Stimulated activated naive CD4-positive, alpha-beta T cell (primary cell): Measurements from ENCODE around the gene SLC2A3.
"Not testable (repeated sequence)": the region's sequence is repeated elsewhere in the genome, so short reads cannot be mapped to it uniquely, and the experiment has no call there.

Source experiments
- DNase-seq, 6 experiments: peaks; one replicate each; lab custom pipeline; 2025; lab: John Stamatoyannopoulos, UW

Gene SLC2A3

DNA sequence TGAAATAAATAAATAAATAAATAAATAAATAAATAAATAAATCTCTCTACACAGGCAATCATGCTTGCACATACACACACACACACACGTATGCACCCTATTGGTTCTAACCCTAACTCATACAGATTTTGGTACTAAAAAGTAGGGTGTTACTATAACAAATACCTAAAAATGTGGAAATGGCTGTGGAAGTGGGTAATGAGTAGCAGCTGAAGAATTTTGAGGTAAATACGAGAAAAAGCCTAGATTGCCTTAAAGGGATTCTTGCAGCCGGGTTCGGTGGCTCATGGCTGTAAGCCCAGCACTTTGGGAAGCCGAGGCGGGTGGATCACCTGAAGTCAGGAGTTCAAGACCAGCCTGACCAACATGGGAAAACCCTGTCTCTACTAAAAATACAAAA, 15.7 kb upstream of the SLC2A3 start:
- DNase-seq = no peak

- DNase-seq = not testable (repeated sequence)
These were observed 14.4 kb upstream of the SLC2A3 start for GRCh38 chr12:7950230-7950943.

GRCh38 chr12:7948589-7949260, 12.7 kb upstream of the SLC2A3 start:
- DNase-seq = no peak

DNA sequence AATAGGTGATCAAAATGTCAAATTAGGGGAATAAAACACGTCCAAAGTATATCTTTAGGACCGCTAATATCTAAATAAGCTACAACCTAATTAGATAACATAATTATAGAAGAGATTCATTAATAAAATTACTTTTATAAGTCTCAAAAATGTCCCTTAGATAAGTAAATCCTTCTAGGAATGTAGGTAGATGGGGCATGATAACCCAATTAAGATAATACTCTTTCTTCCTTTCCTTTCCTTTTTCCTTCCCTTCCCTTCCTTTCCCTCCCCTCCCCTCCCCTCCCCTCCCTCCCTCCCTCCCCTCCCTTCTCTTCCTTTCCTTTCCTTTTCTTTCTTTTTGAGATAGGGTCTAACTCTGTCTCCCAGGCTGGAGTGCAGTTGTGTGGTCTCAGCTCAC, 11.0 kb upstream of the SLC2A3 start:
- no peak for DNase-seq

GRCh38 chr12:7944760-7945159, 8.8 kb upstream of the SLC2A3 start:
- DNase-seq = not testable (repeated sequence)

- no peak for DNase-seq
These were observed 4.9 kb upstream of the SLC2A3 start for GRCh38 chr12:7940906-7941305.

- peak in 1 of 6 experiments; percentile 20 for DNase-seq
These were observed 2.0 kb upstream of the SLC2A3 start for GRCh38 chr12:7937833-7938506.

DNA sequence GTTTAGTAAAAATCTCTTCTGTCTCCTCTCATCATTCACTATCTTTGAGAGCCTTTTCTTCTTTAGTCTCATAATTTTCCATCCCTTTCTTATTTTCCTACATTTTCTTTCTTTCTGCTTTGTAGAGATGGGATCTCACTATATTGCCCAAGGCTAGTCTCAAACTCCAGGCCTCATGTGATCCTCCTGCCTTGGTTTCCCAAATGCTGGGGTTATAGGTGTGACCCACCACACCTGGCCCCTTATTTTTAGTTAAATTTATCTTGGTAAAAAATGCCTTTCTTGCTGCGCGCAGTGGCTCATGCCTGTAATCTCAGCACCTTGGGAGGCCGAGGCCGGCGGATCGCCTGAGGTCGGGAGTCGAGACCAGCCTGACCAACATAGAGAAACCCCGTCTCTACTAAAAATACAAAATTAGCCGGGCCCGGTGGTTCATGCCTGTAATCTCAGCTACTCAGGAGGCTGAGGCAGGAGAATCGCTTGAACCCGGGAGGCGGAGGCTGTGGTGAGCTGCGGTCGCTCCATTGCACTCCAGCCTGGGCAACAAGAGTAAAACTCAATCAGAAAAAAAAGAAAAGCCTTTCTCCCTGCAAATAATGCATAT, 996 bp downstream of the SLC2A3 start:
- peak in 1 of 6 experiments; percentile 45 for DNase-seq

- DNase-seq = peak in 2 of 6 experiments; percentile 44 to 46
These were observed 1.7 kb downstream of the SLC2A3 start for GRCh38 chr12:7934091-7934888.

DNA sequence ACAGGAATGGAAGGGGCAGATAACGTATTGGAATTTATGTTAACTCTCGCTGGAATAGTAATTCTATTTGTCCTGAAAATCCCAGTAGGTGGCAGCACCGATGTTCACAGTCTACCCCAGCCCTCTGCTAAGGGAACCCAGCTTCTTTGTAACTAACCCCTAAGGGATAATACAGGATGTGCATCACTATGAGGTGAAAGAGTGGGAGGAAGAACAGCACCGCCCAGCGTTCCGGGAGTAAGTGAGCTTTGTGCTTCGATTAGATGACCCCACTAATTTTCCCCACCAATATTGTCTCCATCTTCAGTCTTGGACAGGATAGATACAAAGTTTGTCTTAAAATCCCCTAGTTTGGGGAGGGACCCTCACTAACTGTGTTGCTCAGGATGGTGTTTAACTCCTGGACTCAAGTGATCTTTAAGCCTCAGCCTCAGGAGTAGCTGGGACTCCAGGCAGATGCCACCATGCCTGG, 2.7 kb downstream of the SLC2A3 start:
- peak; percentile 34 to 84 (median 74) for DNase-seq

DNA sequence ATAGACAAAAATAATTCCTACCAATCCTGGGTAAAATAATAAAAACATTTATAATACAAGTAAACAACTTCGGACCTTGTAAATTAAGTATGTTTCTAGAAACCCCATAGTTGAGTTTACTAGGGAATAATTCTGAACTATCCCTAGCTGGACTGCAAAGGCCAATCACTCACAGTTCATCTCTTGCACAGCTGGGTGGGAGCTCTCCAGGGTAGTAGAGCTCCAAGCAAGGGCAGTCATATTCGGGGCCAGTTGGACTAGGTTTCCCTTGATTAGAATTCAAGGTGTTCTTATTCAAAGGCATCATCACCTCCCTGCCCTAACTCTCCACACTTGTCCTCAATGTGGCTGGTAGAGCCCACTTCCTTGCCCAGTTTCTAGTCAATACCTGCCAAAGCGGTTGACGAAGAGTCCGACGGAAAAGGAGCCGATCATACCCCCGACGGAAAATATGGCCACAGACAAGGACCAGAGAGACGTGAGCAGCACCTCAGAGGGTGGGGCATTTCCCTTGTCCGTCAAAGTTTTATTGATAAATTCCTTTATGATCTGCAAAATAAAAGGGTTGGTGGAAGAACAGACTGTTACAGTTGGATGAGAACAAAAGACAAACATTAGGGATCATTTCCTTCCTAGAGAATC, 3.3 kb downstream of the SLC2A3 start:
- DNase-seq = not testable (repeated sequence)

GRCh38 chr12:7929083-7929792, 6.7 kb downstream of the SLC2A3 start:
- no peak for DNase-seq

GRCh38 chr12:7927470-7927869, 8.5 kb downstream of the SLC2A3 start:
- no peak for DNase-seq

- not testable (repeated sequence) for DNase-seq
These were observed 9.8 kb downstream of the SLC2A3 start for GRCh38 chr12:7926068-7926666.

DNA sequence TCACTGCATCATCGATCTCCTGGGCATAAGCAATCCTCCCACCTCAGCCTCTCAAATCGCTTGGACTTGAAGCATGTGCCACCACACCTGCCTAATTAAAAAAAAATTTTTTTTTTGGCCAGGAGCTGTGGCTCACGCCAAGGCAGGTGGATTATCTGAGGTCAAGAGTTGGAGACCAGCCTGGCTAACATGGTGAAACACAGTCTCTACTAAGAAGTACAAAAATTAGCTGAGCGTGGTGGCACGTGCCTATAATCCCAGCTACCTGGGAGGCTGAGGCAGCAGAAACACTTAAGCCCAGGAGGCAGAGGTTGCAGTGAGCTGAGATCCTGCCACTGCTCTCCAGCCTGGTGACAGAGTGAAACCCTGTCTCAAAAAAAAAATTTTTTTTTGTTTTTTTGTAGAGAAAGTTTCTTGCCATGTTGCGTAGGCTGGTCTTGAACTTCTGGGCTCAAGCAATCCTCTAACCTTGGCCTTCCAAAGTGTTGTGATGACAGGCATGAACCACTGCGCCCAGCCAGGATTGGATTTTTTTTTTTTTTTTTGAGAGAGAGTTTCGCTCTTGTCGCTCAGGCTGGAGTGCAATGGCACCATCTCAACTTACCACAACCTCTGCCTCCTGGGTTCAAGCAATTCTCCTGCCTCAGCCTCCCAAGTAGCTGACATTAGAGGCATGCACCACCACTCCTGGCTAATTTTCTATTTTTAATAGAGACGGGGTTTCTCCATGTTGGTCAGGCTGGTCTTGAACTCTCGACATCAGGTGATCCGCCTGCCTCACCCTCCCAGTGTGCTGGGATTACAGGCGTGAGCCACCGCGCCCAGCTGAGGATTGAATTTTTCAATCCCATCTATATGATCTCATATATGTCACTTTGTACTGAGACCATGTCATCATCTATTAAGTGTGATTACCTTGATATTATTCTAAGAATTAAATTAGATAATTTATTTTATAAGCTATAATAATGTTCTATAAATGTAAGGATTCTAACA, 12.4 kb downstream of the SLC2A3 start:
- DNase-seq = no peak

- not testable (repeated sequence) for DNase-seq
These were observed 14.8 kb downstream of the SLC2A3 start for GRCh38 chr12:7921181-7921580.

GRCh38 chr12:7918268-7918590, 17.8 kb downstream of the SLC2A3 start:
- not testable (repeated sequence) for DNase-seq

DNA sequence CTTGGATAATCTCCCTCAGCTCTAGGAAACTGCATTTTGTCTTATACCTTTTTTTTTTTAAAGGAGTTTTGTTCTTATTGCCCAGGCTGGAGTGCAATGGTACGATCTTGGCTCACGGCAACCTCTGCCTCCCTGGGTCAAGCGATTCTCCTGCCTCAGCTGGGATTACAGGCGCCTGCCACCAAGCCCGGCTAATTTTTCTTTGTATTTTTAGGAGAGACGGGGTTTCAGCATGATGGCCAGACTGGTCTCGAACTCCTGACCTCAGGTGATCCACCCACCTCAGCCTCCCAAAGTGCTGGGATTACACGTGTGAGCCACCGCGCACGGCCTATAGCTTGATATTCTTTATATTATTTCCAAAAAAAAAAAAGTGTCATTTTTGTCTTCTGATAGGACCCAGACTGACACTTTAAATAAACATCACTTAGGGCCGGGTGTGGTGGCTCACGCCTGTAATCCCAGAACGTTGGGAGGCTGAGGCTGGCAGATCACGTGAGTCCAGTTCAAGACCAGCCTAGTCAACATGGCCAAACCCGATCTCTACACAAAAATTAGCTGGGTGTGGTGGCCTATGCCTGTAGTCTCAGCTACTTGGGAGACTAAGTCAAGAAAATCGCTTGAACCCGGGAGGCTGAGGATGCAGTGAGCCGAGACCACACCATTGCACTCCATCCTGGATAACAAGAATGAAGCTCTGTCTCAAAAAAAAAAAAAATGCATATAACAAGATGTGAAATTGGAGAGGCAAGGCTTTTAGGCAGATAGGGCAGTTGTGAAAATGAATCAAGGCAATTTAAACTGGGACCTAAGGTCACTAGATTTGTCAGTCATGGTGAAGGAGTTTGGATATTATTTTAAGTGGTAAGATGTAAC, 18.4 kb downstream of the SLC2A3 start:
- DNase-seq = no peak
